Measurements from ENCODE around the gene LHPP. TPM values are rescaled to one million over a fixed set of nuclear protein-coding genes. Genes with fewer than 3 reads are reported as not detected.

LHPP gene
- total RNA-seq, 2 experiments from 2014 or later, result 17.7 TPM

GRCh38 chr10:124644771-124645415 is 183.3 kb downstream of the LHPP start:
- H3K9me3 Mint-ChIP-seq, result no peaks in the 10 kb centered on the region
- intact Hi-C loops (cut with micrococcal nuclease), result loop anchor here (5.0 kb wide), 1 partner anchor 157 kb away; the partner anchor contains the start of gene ABRAXAS2
- H3K27ac Mint-ChIP-seq, result no peak overlapping the region
- no peak overlapping the region for H3K4me3 Mint-ChIP-seq
- H3K27me3 Mint-ChIP-seq (ENCODE audit: low read depth), result no peaks in the 10 kb centered on the region
- CTCF ChIA-PET, result interaction anchor here (0.7 to 1.9 kb wide), 5 partner anchors 42 to 107 kb away, joined by 3 to 7 read pairs (median 3); no protein-coding TSS in a partner anchor
- no peaks in the 10 kb centered on the region for H3K36me3 Mint-ChIP-seq (ENCODE audit: low read depth)
- H3K4me1 Mint-ChIP-seq (ENCODE audit: low read depth), result peaks cover 66% of the 10 kb centered on the region
- no peak for DNase-seq

- intact Hi-C loops (cut with micrococcal nuclease), result loop anchor here (5.0 kb wide), 1 partner anchor 157 kb away; the partner anchor contains the start of gene ABRAXAS2
- no peak for DNase-seq
- CTCF ChIA-PET, result interaction anchor here (0.8 to 1.7 kb wide), 4 partner anchors 13 to 96 kb away, joined by 3 to 7 read pairs (median 4); no protein-coding TSS in a partner anchor
- H3K4me1 Mint-ChIP-seq (ENCODE audit: low read depth), result peaks cover 67% of the 10 kb centered on the region
- H3K36me3 Mint-ChIP-seq (ENCODE audit: low read depth), result no peaks in the 10 kb centered on the region
- no peaks in the 10 kb centered on the region for H3K27me3 Mint-ChIP-seq (ENCODE audit: low read depth)
- H3K9me3 Mint-ChIP-seq, result no peaks in the 10 kb centered on the region
- no peak overlapping the region for H3K27ac Mint-ChIP-seq
- H3K4me3 Mint-ChIP-seq, result no peak overlapping the region
Observed at GRCh38 chr10:124645467-124646095, 184.0 kb downstream of the LHPP start.

- no peaks in the 10 kb centered on the region for H3K9me3 Mint-ChIP-seq
- no peaks in the 10 kb centered on the region for H3K27me3 Mint-ChIP-seq (ENCODE audit: low read depth)
- CTCF ChIA-PET, result interaction anchor here (0.8 to 4.1 kb wide), 19 partner anchors 8 to 101 kb away, joined by 3 to 30 read pairs (median 4); no protein-coding TSS in a partner anchor
- H3K36me3 Mint-ChIP-seq (ENCODE audit: low read depth), result no peaks in the 10 kb centered on the region
- peaks cover 67% of the 10 kb centered on the region for H3K4me1 Mint-ChIP-seq (ENCODE audit: low read depth)
- no peak overlapping the region for H3K4me3 Mint-ChIP-seq
- no peak for DNase-seq
- peak overlapping the region; percentile 73 for H3K27ac Mint-ChIP-seq
- intact Hi-C loops (cut with micrococcal nuclease), result loop anchor here (5.0 kb wide), 1 partner anchor 156 kb away; the partner anchor contains the start of gene ABRAXAS2
Observed at GRCh38 chr10:124646483-124647352, 185.1 kb downstream of the LHPP start.

- peak; percentile 88 for DNase-seq
- H3K27ac Mint-ChIP-seq, result peak overlapping the region; percentile 73
- H3K36me3 Mint-ChIP-seq (ENCODE audit: low read depth), result no peaks in the 10 kb centered on the region
- intact Hi-C loops (cut with micrococcal nuclease), result loop anchor here (1.0 to 5.0 kb wide), 5 partner anchors 41 to 155 kb away; partner anchors contain the start of gene ABRAXAS2
- peaks cover 69% of the 10 kb centered on the region for H3K4me1 Mint-ChIP-seq (ENCODE audit: low read depth)
- no peaks in the 10 kb centered on the region for H3K27me3 Mint-ChIP-seq (ENCODE audit: low read depth)
- no peaks in the 10 kb centered on the region for H3K9me3 Mint-ChIP-seq
- H3K4me3 Mint-ChIP-seq, result peak overlapping the region; percentile 49
- CTCF ChIA-PET, result interaction anchor here (0.6 to 4.1 kb wide), 23 partner anchors 8 to 101 kb away, joined by 3 to 30 read pairs (median 3); no protein-coding TSS in a partner anchor
Observed at GRCh38 chr10:124647421-124648130, 186.0 kb downstream of the LHPP start.

GRCh38 chr10:124648131-124648475 is 186.5 kb downstream of the LHPP start:
- DNase-seq, result no peak
- CTCF ChIA-PET, result interaction anchor here (0.6 to 4.1 kb wide), 22 partner anchors 9 to 101 kb away, joined by 3 to 30 read pairs (median 4); no protein-coding TSS in a partner anchor
- Mint-ChIP-seq H3K27me3 (ENCODE audit: low read depth) (no peaks in the 10 kb centered on the region), H3K27ac (peak overlapping the region; percentile 73), H3K4me1 (ENCODE audit: low read depth) (peaks cover 68% of the 10 kb centered on the region), H3K36me3 (ENCODE audit: low read depth) (no peaks in the 10 kb centered on the region), H3K9me3 (no peaks in the 10 kb centered on the region), H3K4me3 (peak overlapping the region; percentile 49)
- intact Hi-C loops (cut with micrococcal nuclease), result loop anchor here (1.0 to 5.0 kb wide), 5 partner anchors 40 to 154 kb away; partner anchors contain the start of gene ABRAXAS2

GRCh38 chr10:124648738-124649137 is 187.1 kb downstream of the LHPP start:
- H3K27ac Mint-ChIP-seq, result peak overlapping the region; percentile 72
- intact Hi-C loops (cut with micrococcal nuclease), result loop anchor here (1.0 to 5.0 kb wide), 5 partner anchors 40 to 154 kb away; partner anchors contain the start of gene ABRAXAS2
- no peaks in the 10 kb centered on the region for H3K27me3 Mint-ChIP-seq (ENCODE audit: low read depth)
- H3K4me3 Mint-ChIP-seq, result no peak overlapping the region
- peaks cover 68% of the 10 kb centered on the region for H3K4me1 Mint-ChIP-seq (ENCODE audit: low read depth)
- H3K9me3 Mint-ChIP-seq, result no peaks in the 10 kb centered on the region
- CTCF ChIA-PET, result interaction anchor here (1.2 to 4.1 kb wide), 11 partner anchors 11 to 99 kb away, joined by 3 to 30 read pairs (median 7); no protein-coding TSS in a partner anchor
- no peaks in the 10 kb centered on the region for H3K36me3 Mint-ChIP-seq (ENCODE audit: low read depth)
- peak; percentile 80 for DNase-seq

- Mint-ChIP-seq H3K4me1 (ENCODE audit: low read depth) (peaks cover 70% of the 10 kb centered on the region), H3K9me3 (no peaks in the 10 kb centered on the region), H3K27ac (no peak overlapping the region), H3K27me3 (ENCODE audit: low read depth) (no peaks in the 10 kb centered on the region), H3K36me3 (ENCODE audit: low read depth) (no peaks in the 10 kb centered on the region), H3K4me3 (no peak overlapping the region)
- DNase-seq, result no peak
- intact Hi-C loops (cut with micrococcal nuclease), result loop anchor here (2.0 to 5.0 kb wide), 2 partner anchors 84 to 153 kb away; partner anchors contain the start of gene ABRAXAS2
- CTCF ChIA-PET, result interaction anchor here (1.2 to 4.1 kb wide), 9 partner anchors 24 to 98 kb away, joined by 3 to 30 read pairs (median 7); no protein-coding TSS in a partner anchor
Observed at GRCh38 chr10:124649214-124649613, 187.6 kb downstream of the LHPP start.

GRCh38 chr10:124650263-124650662 is 188.6 kb downstream of the LHPP start:
- CTCF ChIA-PET, result interaction anchor here (3.2 to 4.1 kb wide), 2 partner anchors 39 to 68 kb away, joined by 8 to 14 read pairs; no protein-coding TSS in a partner anchor
- Mint-ChIP-seq H3K27ac (no peak overlapping the region), H3K4me3 (no peak overlapping the region), H3K36me3 (ENCODE audit: low read depth) (no peaks in the 10 kb centered on the region), H3K4me1 (ENCODE audit: low read depth) (peaks cover 76% of the 10 kb centered on the region), H3K27me3 (ENCODE audit: low read depth) (no peaks in the 10 kb centered on the region), H3K9me3 (no peaks in the 10 kb centered on the region)
- intact Hi-C loops (cut with micrococcal nuclease), result no loop called here
- DNase-seq, result no peak

GRCh38 chr10:124650820-124651401 is 189.3 kb downstream of the LHPP start:
- DNase-seq, result peak; percentile 86
- Mint-ChIP-seq H3K27ac (peak overlapping the region; percentile 57), H3K9me3 (no peaks in the 10 kb centered on the region), H3K4me3 (no peak overlapping the region), H3K4me1 (ENCODE audit: low read depth) (peaks cover 79% of the 10 kb centered on the region), H3K36me3 (ENCODE audit: low read depth) (no peaks in the 10 kb centered on the region), H3K27me3 (ENCODE audit: low read depth) (no peaks in the 10 kb centered on the region)
- CTCF ChIA-PET, result interaction anchor here (0.8 to 3.2 kb wide), 2 partner anchors 68 to 90 kb away, joined by 3 to 8 read pairs; no protein-coding TSS in a partner anchor
- intact Hi-C loops (cut with micrococcal nuclease), result loop anchor here (1.0 kb wide), 1 partner anchor 20 kb away; no protein-coding TSS in a partner anchor

GRCh38 chr10:124651402-124651891 is 189.8 kb downstream of the LHPP start:
- Mint-ChIP-seq H3K27ac (no peak overlapping the region), H3K9me3 (no peaks in the 10 kb centered on the region), H3K4me3 (no peak overlapping the region), H3K27me3 (ENCODE audit: low read depth) (no peaks in the 10 kb centered on the region), H3K36me3 (ENCODE audit: low read depth) (no peaks in the 10 kb centered on the region), H3K4me1 (ENCODE audit: low read depth) (peaks cover 74% of the 10 kb centered on the region)
- DNase-seq, result no peak
- intact Hi-C loops (cut with micrococcal nuclease), result loop anchor here (1.0 kb wide), 1 partner anchor 20 kb away; no protein-coding TSS in a partner anchor
- CTCF ChIA-PET, result interaction anchor here (0.8 to 3.2 kb wide), 2 partner anchors 67 to 90 kb away, joined by 3 to 8 read pairs; no protein-coding TSS in a partner anchor
